Epithelial cell of prostate (primary cell): ENCODE data around the gene PTPRE.

Source experiments
- DNase-seq: peaks from one replicate; pipeline ENCODE4 v3.0.0-alpha.2; 2011; ENCODE audit warnings: low read depth, low spot score
- H3K27ac ChIP-seq: fragments of 450-650 bp; 2 replicates; pipeline ENCODE4 v1.5.1; 2017; ENCODE audit warnings: mild to moderate bottlenecking

PTPRE gene

DNA sequence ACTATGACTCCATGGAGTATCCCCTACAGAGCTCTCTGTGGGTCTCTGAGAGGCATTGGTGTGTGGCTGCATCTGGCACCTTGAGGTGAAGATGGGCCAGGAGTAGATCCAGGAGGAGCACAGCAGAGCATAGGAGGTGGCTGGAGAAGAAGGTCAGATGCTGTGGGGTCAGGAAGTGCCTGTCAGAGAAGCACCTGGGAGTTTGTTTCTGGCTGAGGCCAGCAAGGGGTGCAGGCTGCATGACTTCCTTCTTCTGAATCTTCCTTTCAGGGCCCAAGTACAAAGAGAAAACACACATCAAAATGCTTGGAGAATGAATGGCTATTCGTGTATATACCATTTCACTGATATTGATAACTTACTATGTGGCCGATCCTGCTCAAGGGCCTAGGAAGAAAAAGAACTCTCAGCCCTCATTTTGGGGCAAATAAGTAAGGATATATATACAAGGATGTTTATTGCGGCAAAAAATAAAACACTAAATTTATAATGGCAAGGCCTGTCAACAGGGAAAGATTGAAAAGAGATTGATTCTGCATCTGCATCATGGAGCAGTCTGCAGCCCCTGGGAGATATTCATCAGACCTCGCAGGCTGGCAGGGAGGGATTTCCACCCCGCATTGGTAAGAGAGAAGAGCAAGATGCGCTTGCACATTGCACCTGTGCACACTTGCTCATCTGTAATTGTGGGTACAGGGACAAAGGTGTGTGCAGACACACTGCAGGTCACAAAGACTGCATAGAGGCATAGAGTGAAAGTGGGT, 39.2 kb downstream of the PTPRE start:
- no peak for DNase-seq

GRCh38 chr10:127947211-127947610, 40.3 kb downstream of the PTPRE start:
- no peak overlapping the region for H3K27ac ChIP-seq
- no peak for DNase-seq

More for the DNA sequence above, 39.2 kb downstream of the PTPRE start:
- no peak overlapping the region for H3K27ac ChIP-seq

DNA sequence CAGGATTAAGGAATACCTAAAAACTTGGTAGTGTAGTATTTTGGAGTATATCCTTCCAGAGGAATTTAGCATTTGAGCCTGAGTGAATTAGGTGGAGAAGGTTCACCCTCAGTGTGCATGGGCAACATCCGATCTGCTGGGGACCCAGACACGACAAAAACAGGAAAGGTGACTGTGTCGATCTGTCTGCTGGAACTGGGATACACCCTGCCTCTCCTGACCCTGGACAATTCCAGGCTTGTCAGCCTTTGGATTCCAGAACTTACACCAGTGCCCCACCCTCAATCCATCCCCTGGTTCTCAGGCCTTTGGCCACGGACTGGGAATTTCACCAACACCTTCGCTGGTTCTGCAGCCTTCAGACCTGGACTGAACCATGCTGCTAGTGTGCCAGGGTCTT, 41.9 kb downstream of the PTPRE start:
- no peak for DNase-seq

DNA sequence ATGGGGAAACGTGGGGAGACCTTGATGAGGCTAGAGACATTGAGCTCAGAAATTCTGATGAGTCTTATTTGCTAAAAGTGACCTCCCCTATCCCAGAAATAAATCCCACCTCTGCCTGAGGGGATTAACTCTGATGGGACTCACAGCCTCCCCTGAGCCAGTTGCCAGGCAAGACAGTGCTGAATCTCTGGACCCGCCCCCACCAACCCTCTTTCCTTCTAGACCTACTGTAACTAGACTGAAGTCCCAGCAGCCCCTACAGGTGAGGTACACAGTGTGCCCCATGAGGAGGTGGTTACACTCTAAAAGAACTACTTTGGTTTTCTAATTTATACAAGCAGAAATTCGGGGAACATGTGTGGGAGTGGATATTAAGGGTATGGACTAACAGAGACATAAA, 42.9 kb downstream of the PTPRE start:
- no peak overlapping the region for H3K27ac ChIP-seq
- DNase-seq, result no peak

More for the DNA sequence above, 41.9 kb downstream of the PTPRE start:
- H3K27ac ChIP-seq, result no peak overlapping the region

GRCh38 chr10:127951861-127952574, 45.1 kb downstream of the PTPRE start:
- no peak for DNase-seq
- H3K27ac ChIP-seq, result no peak overlapping the region

DNA sequence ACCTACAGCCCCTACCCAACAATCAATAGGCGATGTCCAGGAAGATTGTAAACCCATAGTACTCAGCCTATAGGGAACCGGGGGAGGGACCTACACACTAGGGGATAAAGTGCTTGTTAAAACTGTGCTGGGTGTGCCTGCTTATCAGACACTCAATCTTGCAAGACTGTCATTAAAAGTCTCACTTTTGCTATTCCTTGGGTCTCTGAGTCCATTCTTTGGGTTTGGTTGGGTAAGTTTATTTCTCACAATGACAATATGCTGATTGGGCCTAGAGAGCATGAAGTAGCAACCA, 45.6 kb downstream of the PTPRE start:
- H3K27ac ChIP-seq, result no peak overlapping the region
- no peak for DNase-seq

DNA sequence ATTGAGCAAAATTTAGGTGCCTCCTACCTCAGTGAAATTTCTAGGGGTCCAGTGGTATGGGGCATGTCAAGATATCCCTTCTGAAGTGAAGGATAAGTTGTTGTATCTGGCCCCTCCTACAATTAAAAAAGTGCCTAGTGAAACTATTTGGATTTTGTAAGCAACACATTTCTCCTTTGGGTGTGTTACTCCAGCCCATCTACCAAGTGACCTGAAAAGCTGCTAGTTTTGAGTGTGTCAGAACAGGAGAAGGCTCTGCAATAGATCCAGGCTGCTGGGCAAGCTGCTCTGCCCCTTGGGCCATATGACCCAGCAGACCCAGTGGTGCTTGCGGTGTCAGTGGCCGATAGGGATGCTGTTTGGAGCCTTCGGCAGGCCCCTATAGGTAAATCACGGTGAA, 46.0 kb downstream of the PTPRE start:
- no peak overlapping the region for H3K27ac ChIP-seq
- DNase-seq, result no peak

GRCh38 chr10:127953876-127954275, 47.0 kb downstream of the PTPRE start:
- no peak overlapping the region for H3K27ac ChIP-seq
- DNase-seq, result no peak

GRCh38 chr10:127959428-127959827, 52.5 kb downstream of the PTPRE start:
- no peak for DNase-seq
- no peak overlapping the region for H3K27ac ChIP-seq

DNA sequence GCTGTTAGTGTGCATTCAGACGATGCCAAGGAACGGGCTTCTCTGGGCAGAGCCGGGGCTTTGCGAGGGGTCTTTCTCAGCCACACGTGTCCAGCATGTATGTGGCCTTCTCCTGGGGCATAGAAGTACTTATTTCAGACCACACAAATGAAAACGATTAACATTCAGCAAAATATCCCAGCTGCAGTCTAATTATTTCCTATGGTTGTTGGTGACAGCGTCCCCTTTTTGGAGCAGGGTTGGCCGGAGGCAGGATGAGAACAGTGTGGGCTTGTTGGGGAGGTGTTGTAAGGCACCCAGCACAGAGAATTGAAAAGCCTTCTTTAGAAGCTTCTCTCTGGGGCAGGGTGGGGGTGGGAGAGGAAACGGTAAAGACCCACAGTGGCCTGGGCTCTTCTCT, 54.2 kb downstream of the PTPRE start:
- no peak overlapping the region for H3K27ac ChIP-seq
- DNase-seq, result no peak

GRCh38 chr10:127962205-127962604, 55.3 kb downstream of the PTPRE start:
- H3K27ac ChIP-seq, result no peak overlapping the region
- no peak for DNase-seq

DNA sequence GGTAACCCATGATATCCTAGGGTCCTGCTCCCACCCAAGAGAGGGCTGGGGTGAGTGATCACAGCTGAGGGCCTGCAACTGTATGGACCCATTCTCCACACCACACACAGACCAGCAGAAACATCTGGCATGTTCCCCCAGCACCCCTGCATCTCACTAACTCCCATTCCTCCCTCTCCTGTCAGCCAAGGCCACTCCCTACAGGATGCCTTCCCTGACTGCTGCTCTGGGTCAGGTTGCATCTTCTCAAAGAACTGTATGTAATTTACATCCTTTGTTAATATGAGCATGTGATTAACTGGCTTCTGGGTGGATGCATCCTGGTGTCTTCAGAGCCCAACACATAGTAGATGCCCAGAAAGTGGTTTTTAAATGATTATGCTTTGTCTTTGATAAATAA, 56.2 kb downstream of the PTPRE start:
- no peak overlapping the region for H3K27ac ChIP-seq
- DNase-seq, result no peak

- no peak overlapping the region for H3K27ac ChIP-seq
- no peak for DNase-seq
Observed at GRCh38 chr10:127964621-127965020, 57.7 kb downstream of the PTPRE start.

- DNase-seq, result no peak
- H3K27ac ChIP-seq, result no peak overlapping the region
Observed at GRCh38 chr10:127966875-127967274, 60.0 kb downstream of the PTPRE start.

GRCh38 chr10:127968027-127968441, 61.1 kb downstream of the PTPRE start:
- no peak overlapping the region for H3K27ac ChIP-seq
- DNase-seq, result no peak

DNA sequence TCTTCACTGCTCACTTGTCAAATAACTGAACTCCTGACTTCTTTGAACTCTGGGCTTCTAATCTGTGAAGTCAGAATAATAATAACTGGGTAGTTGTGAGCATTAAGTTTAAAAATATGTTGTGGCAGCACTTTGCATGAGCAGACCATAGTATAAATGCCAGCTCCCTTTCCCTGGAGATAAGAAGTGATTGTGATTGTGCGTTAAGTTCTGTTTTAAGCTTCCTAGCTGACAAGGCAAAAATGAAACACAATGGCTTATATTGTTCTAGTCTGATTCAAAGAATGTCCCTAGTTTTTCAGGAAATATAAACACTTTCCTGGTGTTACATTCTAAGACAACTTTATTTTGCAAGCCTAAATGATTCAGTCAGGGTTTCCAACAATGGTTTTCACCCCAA, 61.8 kb downstream of the PTPRE start:
- no peak for DNase-seq
- H3K27ac ChIP-seq, result no peak overlapping the region

GRCh38 chr10:127971101-127971946, 64.4 kb downstream of the PTPRE start:
- no peak for DNase-seq
- no peak overlapping the region for H3K27ac ChIP-seq

DNA sequence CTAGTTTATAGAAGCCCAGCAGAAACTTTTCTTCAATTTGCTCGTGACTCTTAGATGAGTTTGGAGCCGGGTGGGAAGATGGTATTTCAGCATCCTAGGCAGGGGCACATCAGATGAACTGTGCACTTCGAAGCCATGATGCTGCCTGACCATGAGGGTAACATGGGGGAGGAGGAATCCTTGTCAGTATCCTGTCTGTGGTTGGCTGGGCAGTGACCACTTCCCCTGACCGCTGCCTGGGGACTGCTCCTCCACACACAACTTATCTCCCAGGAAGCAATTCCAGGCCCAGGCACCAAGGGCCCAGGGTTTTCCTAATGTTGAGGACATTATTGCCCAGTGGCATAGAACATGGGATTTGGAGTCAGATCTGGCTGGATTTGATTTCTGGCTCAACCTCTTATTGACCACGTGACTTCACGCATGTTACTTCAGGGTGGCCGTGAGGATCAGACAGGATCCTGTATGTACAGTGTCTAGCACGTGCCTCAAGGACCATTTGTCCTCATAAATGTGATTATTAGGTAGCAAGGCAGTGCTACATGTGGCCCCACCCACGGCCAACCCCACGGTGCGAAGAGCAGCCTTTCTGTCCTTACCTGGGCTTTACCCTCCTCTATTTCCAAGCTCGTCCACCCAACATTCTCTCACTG, 65.2 kb downstream of the PTPRE start:
- DNase-seq, result no peak
- H3K27ac ChIP-seq, result no peak overlapping the region

DNA sequence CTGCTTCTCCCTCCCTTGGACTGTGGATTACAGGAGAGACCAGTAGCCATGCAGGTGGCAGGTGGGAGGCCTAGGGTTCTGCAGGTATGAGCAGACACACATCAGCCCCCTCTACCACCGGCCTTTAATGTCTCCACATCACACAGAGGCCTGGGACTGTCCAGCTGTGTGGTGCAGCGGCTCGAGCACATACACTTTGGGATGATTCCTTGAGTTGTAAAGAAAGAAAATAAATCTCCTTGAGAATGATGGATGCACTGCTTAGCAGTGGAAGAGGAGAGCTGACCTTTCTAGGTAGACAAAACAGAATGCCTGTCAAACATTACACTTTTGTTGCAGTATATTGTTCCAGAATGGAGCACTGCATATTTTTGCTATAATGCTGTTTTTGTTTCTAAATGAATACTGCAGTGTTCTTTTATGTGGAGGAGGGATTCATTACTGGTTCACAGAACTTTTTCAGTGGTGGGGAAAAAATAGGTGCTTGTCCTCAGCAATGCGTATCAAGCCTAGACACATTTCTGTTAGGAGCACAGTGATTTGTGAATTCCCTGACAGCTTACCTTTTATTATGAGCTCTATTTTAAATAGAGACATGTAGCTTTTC, 66.0 kb downstream of the PTPRE start:
- H3K27ac ChIP-seq, result no peak overlapping the region
- DNase-seq, result no peak

DNA sequence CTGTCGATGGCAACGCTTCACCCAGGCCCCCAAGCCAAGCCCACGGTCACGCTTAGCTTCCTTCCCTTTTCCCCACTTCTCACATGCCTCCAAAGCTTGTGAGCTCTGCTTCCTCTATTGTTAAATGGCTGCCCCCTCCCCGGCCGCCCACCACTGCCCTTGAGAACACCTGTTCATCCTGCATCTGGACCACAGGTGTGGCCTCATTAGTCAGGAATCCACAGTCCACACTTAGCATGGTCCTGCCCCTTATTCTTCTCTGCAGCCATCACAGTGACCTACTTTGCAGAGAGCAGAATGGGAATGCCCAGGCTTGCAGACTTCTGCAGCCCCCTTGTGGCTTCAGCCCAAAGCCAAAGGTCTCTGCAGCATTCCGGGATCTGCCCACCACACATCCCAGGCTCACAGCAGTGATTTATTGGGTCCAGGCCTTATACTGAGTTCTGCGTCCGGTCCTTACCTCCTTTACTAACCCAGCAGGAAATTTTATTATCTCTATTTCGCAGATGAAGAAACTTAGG, 66.9 kb downstream of the PTPRE start:
- no peak overlapping the region for H3K27ac ChIP-seq
- DNase-seq, result no peak
